Type B pancreatic cell (in vitro differentiated cells): ENCODE measurements around the gene TTC28. TPM values are rescaled to one million over a fixed set of nuclear protein-coding genes. Genes with fewer than 3 reads are reported as not detected.
A peak's percentile ranks its signal among the peaks of the same experiment; 100 is the strongest.

Experiments used
- DNase-seq: peaks from one replicate; pipeline ENCODE4 v3.0.0; 2021; ENCODE audit warnings: mixed read lengths; ENCODE audit not compliant: unreplicated experiment; ENCODE audit errors: extremely low spot score
- H3K27ac Mint-ChIP-seq: 2 replicates; pipeline ENCODE4 v1.8.0; 2021; ENCODE audit warnings: mild to moderate bottlenecking, mixed read lengths
- H3K27me3 Mint-ChIP-seq: 2 replicates; pipeline ENCODE4 v1.8.0; 2021; ENCODE audit warnings: mixed read lengths
- H3K36me3 Mint-ChIP-seq: 2 replicates; pipeline ENCODE4 v1.8.0; 2021; ENCODE audit warnings: mixed read lengths
- H3K4me1 Mint-ChIP-seq: one replicate; pipeline ENCODE4 v1.8.0; 2021; ENCODE audit warnings: mixed read lengths; ENCODE audit not compliant: unreplicated experiment
- H3K4me3 Mint-ChIP-seq: 2 replicates; pipeline ENCODE4 v1.8.0; 2021; ENCODE audit warnings: mild to moderate bottlenecking, mixed read lengths
- H3K9me3 Mint-ChIP-seq: 2 replicates; pipeline ENCODE4 v1.8.0; 2021; ENCODE audit warnings: mixed read lengths
- CTCF ChIP-seq: fragments of 200-600 bp; sonication (generic); conservative IDR thresholded peaks from 2 replicates; pipeline ENCODE4 v1.5.0; 2021; ENCODE audit warnings: antibody characterized with exemption, mild to moderate bottlenecking
- total RNA-seq: library from RNA; stranded (reverse); gene quantifications from 2 replicates; pipeline ENCODE4 v1.2.1, GENCODE V29; 2021; ENCODE audit warnings: low replicate concordance

Gene TTC28
- total RNA-seq, 1 donor from 2014 or later, result 59.2 TPM

- H3K36me3 Mint-ChIP-seq, result peaks cover 23% of the 10 kb centered on the region
- no peak for DNase-seq
- no peaks in the 10 kb centered on the region for H3K9me3 Mint-ChIP-seq
- TF ChIP-seq CTCF, result no peak
- H3K4me3 Mint-ChIP-seq, result no peak overlapping the region
- no peaks in the 10 kb centered on the region for H3K27me3 Mint-ChIP-seq
- no peak overlapping the region for H3K27ac Mint-ChIP-seq
- peaks cover 4% of the 10 kb centered on the region for H3K4me1 Mint-ChIP-seq
Observed at GRCh38 chr22:27988704-27989103, 690.9 kb downstream of the TTC28 start.

- H3K9me3 Mint-ChIP-seq, result no peaks in the 10 kb centered on the region
- no peak overlapping the region for H3K27ac Mint-ChIP-seq
- DNase-seq, result no peak
- H3K36me3 Mint-ChIP-seq, result peaks cover 30% of the 10 kb centered on the region
- no peaks in the 10 kb centered on the region for H3K27me3 Mint-ChIP-seq
- H3K4me1 Mint-ChIP-seq, result peaks cover 4% of the 10 kb centered on the region
- H3K4me3 Mint-ChIP-seq, result no peak overlapping the region
- no peak for TF ChIP-seq CTCF
Observed at GRCh38 chr22:27987557-27987956, 692.1 kb downstream of the TTC28 start.

- H3K27ac Mint-ChIP-seq, result no peak overlapping the region
- H3K36me3 Mint-ChIP-seq, result peaks cover 30% of the 10 kb centered on the region
- no peaks in the 10 kb centered on the region for H3K27me3 Mint-ChIP-seq
- no peaks in the 10 kb centered on the region for H3K9me3 Mint-ChIP-seq
- no peak overlapping the region for H3K4me3 Mint-ChIP-seq
- H3K4me1 Mint-ChIP-seq, result peaks cover 4% of the 10 kb centered on the region
- TF ChIP-seq CTCF, result no peak
- DNase-seq, result no peak
Observed at GRCh38 chr22:27986937-27987336, 692.7 kb downstream of the TTC28 start.

- Mint-ChIP-seq H3K36me3 (peaks cover 30% of the 10 kb centered on the region), H3K27me3 (no peaks in the 10 kb centered on the region), H3K4me3 (no peak overlapping the region), H3K27ac (no peak overlapping the region), H3K9me3 (no peaks in the 10 kb centered on the region), H3K4me1 (peaks cover 4% of the 10 kb centered on the region)
- DNase-seq, result no peak
- no peak for TF ChIP-seq CTCF
Observed at GRCh38 chr22:27986459-27986858, 693.2 kb downstream of the TTC28 start.

- H3K27me3 Mint-ChIP-seq, result no peaks in the 10 kb centered on the region
- peaks cover 5% of the 10 kb centered on the region for H3K4me1 Mint-ChIP-seq
- H3K27ac Mint-ChIP-seq, result peak overlapping the region; percentile 1
- H3K9me3 Mint-ChIP-seq, result no peaks in the 10 kb centered on the region
- peaks cover 27% of the 10 kb centered on the region for H3K36me3 Mint-ChIP-seq
- no peak overlapping the region for H3K4me3 Mint-ChIP-seq
- DNase-seq, result no peak
- TF ChIP-seq CTCF, result no peak
Observed at GRCh38 chr22:27985323-27986275, 694.0 kb downstream of the TTC28 start.
